ENCODE measurements around the gene GNAO1. TPM values are rescaled to one million over a fixed set of nuclear protein-coding genes. Genes with fewer than 3 reads are reported as not detected.

Gene GNAO1
- polyA plus RNA-seq, 3 donors, result not detected

- no peaks in the 10 kb centered on the region for H3K4me1 ChIP-seq (ENCODE audit: control insufficient read depth in 1 of 2, insufficient read depth in 2 of 2, low read length in 2 of 2)
- DNase-seq, result no peak
- peaks cover 1 to 10% (median 2%) of the 10 kb centered on the region in 3 donors for H3K27me3 Mint-ChIP-seq (ENCODE audit: low read depth in 3 of 3)
- H3K9me3 ChIP-seq (replicated peaks in 1 of 2; ENCODE audit: control insufficient read depth in 1 of 2, insufficient read depth in 1 of 2, low read length in 2 of 2), result no peaks in the 10 kb centered on the region
- H3K4me2 ChIP-seq (replicated peaks; ENCODE audit: extremely low read depth, low read length, poor library complexity, severe bottlenecking), result no peak overlapping the region
- no peaks in the 10 kb centered on the region for H3K79me2 ChIP-seq (ENCODE audit: insufficient read depth, low read length)
- no peak overlapping the region for H3K27ac Mint-ChIP-seq
- no peaks in the 10 kb centered on the region for H3K4me1 Mint-ChIP-seq
- H3K27ac ChIP-seq (ENCODE audit: low read depth in 1 of 2, low read length in 2 of 2), result no peak overlapping the region
- intact Hi-C loops (cut with micrococcal nuclease), result no loop called here
- H3K4me3 Mint-ChIP-seq, result no peak overlapping the region
- H3K4me3 ChIP-seq (replicated peaks in 1 of 3; ENCODE audit: low read depth in 2 of 3, low read length in 3 of 3), result no peak overlapping the region
- H3K9ac ChIP-seq (ENCODE audit: insufficient read depth, low read length, poor library complexity, severe bottlenecking), result no peak overlapping the region
- H4K20me1 ChIP-seq (ENCODE audit: insufficient read depth, low read length), result no peaks in the 10 kb centered on the region
- H3K9me3 Mint-ChIP-seq, result no peaks in the 10 kb centered on the region
- TF ChIP-seq CTCF (IDR thresholded peaks at IDR 0.05), result no peak
- no peak overlapping the region for H2AFZ ChIP-seq (ENCODE audit: insufficient read depth, low read depth, low read length, poor library complexity, severe bottlenecking)
- no peaks in the 10 kb centered on the region for H3K36me3 Mint-ChIP-seq
- WGBS (ENCODE audit: insufficient coverage), result 94% methylated on average over 19 of the region's 21 CpGs
- H3K36me3 ChIP-seq (replicated peaks in 1 of 2; ENCODE audit: control insufficient read depth in 1 of 2, insufficient read depth in 2 of 2, low read length in 2 of 2), result no peaks in the 10 kb centered on the region
- H3K27me3 ChIP-seq (ENCODE audit: control insufficient read depth in 2 of 2, insufficient read depth in 2 of 2, low read length in 2 of 2), result no peaks in the 10 kb centered on the region
Observed at GRCh38 chr16:56336711-56337110, 145.4 kb downstream of the GNAO1 start.

- no peak for DNase-seq
- Histone ChIP-seq H3K27ac (ENCODE audit: low read depth in 1 of 2, low read length in 2 of 2) (no peak overlapping the region), H3K27me3 (ENCODE audit: control insufficient read depth in 2 of 2, insufficient read depth in 2 of 2, low read length in 2 of 2) (no peaks in the 10 kb centered on the region), H3K9me3 (replicated peaks in 1 of 2; ENCODE audit: control insufficient read depth in 1 of 2, insufficient read depth in 1 of 2, low read length in 2 of 2) (no peaks in the 10 kb centered on the region), H3K4me3 (replicated peaks in 1 of 3; ENCODE audit: low read depth in 2 of 3, low read length in 3 of 3) (no peak overlapping the region), H3K4me2 (replicated peaks; ENCODE audit: extremely low read depth, low read length, poor library complexity, severe bottlenecking) (no peak overlapping the region), H4K20me1 (ENCODE audit: insufficient read depth, low read length) (no peaks in the 10 kb centered on the region), H3K4me1 (ENCODE audit: control insufficient read depth in 1 of 2, insufficient read depth in 2 of 2, low read length in 2 of 2) (no peaks in the 10 kb centered on the region), H3K79me2 (ENCODE audit: insufficient read depth, low read length) (no peaks in the 10 kb centered on the region), H2AFZ (ENCODE audit: insufficient read depth, low read depth, low read length, poor library complexity, severe bottlenecking) (no peak overlapping the region), H3K36me3 (replicated peaks in 1 of 2; ENCODE audit: control insufficient read depth in 1 of 2, insufficient read depth in 2 of 2, low read length in 2 of 2) (no peaks in the 10 kb centered on the region), H3K9ac (ENCODE audit: insufficient read depth, low read length, poor library complexity, severe bottlenecking) (no peak overlapping the region)
- no peaks in the 10 kb centered on the region for H3K4me1 Mint-ChIP-seq
- H3K27ac Mint-ChIP-seq, result peak overlapping the region in 1 of 7 donors; percentile 53
- H3K9me3 Mint-ChIP-seq, result no peaks in the 10 kb centered on the region
- no peaks in the 10 kb centered on the region for H3K36me3 Mint-ChIP-seq
- no peak overlapping the region for H3K4me3 Mint-ChIP-seq
- H3K27me3 Mint-ChIP-seq (ENCODE audit: low read depth in 3 of 3), result peaks cover 1 to 6% (median 2%) of the 10 kb centered on the region in 3 donors
- no peak for TF ChIP-seq CTCF (IDR thresholded peaks at IDR 0.05)
- intact Hi-C loops (cut with micrococcal nuclease), result no loop called here
- WGBS (ENCODE audit: insufficient coverage), result 95% methylated on average over 11 of the region's 11 CpGs
Observed at GRCh38 chr16:56337131-56337857, 146.0 kb downstream of the GNAO1 start.

Measured in CD14-positive monocyte (primary cell).